ENCODE measurements around the gene CD177.
"Not testable (repeated sequence)": the region's sequence is repeated elsewhere in the genome, so short reads cannot be mapped to it uniquely, and the experiment has no call there.

The CD177 gene

GRCh38 chr19:43329989-43330388 lies 23.5 kb upstream of the CD177 start:
- TF ChIP-seq CTCF (conservative IDR thresholded peaks at IDR 0.05): no peak
- no peak overlapping the region for H3K27ac ChIP-seq

GRCh38 chr19:43330726-43331434 lies 22.6 kb upstream of the CD177 start:
- no peak overlapping the region for H3K27ac ChIP-seq
- no peak for TF ChIP-seq CTCF (conservative IDR thresholded peaks at IDR 0.05)

GRCh38 chr19:43331435-43332010 lies 22.0 kb upstream of the CD177 start:
- TF ChIP-seq CTCF (conservative IDR thresholded peaks at IDR 0.05): no peak
- no peak overlapping the region for H3K27ac ChIP-seq

DNA sequence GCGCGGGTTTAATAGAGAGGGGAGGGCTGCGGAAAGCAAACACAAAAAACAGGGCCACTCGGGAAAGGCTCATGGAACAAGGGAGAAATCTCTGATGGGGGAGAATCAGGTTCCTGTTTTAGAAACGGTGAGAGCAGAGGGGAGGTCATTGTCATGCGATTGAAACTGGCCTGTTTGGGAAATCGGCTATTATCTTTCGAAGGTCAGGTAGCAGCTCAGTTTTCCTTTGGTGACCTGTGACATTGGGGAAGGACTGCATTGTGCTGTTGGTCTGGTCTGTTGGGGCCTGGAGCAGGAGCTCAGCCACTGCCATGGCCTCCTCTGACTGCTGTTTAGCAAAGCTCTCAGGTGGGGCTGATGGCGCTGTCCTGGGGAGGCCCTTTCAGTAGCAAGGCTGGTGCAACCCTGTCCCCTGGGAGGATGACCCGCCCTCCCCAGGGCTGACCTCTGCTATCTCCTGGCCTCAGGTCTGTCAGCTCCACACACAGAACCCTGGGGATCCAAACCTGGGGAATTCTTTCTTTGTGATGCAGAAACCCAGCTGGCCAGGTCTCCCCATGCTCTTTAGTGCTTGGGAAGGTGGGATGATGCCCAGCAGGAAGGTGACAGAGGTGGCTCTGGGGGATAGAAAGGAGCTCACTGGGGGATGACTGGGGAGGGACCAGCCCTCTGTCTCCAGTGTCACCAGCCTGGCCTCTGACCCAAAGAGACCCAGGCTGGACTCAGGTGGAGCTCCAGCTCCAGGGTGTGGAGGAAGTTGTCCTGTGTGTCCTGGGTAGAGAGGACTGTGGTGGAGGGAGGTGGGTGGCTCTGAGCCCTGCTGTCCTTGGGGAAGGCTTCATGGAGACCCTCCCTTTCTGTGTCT lies 21.2 kb upstream of the CD177 start:
- TF ChIP-seq CTCF (conservative IDR thresholded peaks at IDR 0.05): no peak
- no peak overlapping the region for H3K27ac ChIP-seq

DNA sequence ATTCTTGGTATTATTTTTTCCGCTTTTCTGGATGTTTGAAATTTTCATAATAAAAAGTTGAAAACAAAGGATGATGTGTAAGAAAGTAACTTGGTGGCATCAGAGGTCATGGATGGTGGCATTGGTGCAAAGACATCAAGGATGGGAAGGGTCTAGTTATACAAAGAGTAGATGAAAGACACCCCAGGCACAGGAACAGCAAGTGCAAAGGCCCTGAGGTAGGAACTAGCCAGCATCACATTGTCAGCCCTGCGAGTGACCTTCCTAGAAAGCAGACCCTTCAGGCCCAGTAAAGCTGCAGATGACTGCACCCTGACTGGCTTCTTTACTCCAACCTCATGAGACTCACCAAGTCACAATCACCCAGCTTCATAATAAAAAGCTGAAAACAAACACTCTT lies 17.0 kb upstream of the CD177 start:
- H3K27ac ChIP-seq: not testable (repeated sequence)

DNA sequence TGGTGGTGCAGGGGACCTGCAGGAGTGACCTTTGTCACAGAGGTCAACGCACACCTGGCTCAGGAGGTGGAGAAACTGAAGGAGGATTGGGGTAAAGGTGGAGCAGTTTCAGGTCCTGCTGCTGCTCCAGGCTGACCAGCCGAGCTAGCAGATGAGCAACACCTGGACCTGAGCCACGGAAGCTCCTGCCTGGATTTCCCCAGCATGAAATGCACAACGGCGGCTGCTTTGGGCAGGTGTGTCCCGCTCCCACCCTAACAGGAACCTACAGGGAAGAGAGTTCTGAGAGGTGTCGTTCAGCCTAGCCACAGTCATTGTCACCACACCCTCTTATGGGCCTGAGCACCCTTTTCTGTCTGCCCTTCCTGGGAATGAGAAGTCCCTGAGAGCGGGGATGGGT lies 15.7 kb upstream of the CD177 start:
- H3K27ac ChIP-seq: no peak overlapping the region
- no peak for TF ChIP-seq CTCF (conservative IDR thresholded peaks at IDR 0.05)

- H3K27ac ChIP-seq: no peak overlapping the region
- no peak for TF ChIP-seq CTCF (conservative IDR thresholded peaks at IDR 0.05)
These were observed 15.0 kb upstream of the CD177 start for GRCh38 chr19:43338530-43338929.

- H3K27ac ChIP-seq: not testable (repeated sequence)
These were observed 14.1 kb upstream of the CD177 start for GRCh38 chr19:43339243-43339930.

DNA sequence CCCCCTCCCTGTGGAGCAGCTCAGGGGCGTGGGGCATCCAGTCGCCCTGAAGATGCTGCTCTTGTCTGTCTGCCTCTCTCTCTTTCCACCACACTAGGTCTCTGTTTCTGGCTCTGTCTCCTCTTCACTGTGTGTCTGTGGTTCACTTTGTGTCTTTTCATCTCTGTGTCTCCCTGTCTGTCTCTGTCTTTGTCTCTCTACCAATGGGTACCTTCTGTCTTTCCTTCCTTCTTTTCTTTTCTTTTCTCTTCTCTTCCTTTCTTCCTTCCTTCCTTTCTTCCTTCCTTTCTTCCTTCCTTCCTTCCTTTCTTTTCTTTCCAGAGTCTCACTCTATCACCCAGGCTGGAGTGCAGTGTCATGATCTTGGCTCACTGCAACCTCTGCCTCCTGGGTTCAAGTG lies 13.4 kb upstream of the CD177 start:
- not testable (repeated sequence) for H3K27ac ChIP-seq

GRCh38 chr19:43341098-43341497 lies 12.4 kb upstream of the CD177 start:
- H3K27ac ChIP-seq: peak overlapping the region; percentile 47

DNA sequence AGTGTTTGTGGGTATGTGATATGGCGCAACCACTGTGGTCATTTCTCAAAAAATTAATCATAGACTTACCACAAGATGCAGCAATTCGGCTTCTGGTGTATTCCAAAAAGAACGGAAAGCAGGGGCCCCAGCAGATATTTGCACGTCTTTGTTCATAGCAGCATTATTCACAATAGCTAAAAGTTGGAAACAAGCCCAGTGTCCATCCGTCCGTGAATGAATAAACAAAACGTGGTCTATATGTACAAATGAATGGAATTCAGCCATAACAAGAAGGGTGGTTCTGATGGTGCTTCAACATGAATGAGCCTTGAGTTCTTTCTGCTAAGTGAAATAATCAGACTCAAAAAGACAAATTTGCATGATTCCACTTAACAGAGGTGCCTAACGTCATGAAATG lies 11.4 kb upstream of the CD177 start:
- peak overlapping the region; percentile 47 for H3K27ac ChIP-seq

DNA sequence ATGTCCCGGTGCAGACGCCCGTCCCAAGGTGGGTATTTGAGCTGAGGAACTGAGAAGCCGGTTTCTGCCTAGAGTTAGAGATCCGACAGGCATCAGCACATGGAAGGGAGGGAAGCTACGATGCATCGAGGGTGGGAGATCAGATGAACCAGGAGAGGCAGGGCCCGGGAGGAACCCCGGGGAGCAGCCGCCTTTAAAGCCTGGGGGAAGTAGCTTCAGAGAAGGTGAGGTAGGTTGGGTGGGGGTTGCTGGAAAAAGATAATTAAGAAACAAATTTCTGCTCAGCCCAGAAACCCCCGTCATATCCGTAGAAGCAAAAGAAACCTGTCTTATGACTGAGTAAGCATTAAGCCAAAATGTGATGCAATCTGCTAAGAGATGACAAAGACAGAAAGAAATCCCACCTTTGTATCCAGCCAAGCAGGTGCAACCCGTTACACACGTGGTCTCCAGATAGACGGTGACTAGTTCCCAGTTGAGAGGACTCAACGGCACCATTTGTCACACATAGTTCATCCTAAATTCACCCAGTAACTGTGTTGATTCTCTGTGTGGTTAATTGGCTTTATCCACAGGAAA lies 9.1 kb upstream of the CD177 start:
- H3K27ac ChIP-seq: not testable (repeated sequence)
